GM18508 (cell line): Measurements from ENCODE around the gene MAST4.

Experiments used
- ATAC-seq: cut with Tn5 transposase; IDR thresholded peaks from one replicate; pipeline ENCODE4 v1.9.1; 2021; ENCODE audit warnings: moderate number of reproducible peaks; ENCODE audit not compliant: insufficient read depth, unreplicated experiment

The MAST4 gene

GRCh38 chr5:66931651-66932050 is 335.5 kb downstream of the MAST4 start:
- no peak for ATAC-seq

- no peak for ATAC-seq
These were observed 336.3 kb downstream of the MAST4 start for GRCh38 chr5:66932457-66932856.

GRCh38 chr5:66933066-66933465 is 336.9 kb downstream of the MAST4 start:
- ATAC-seq: no peak

- no peak for ATAC-seq
These were observed 342.9 kb downstream of the MAST4 start for GRCh38 chr5:66939094-66939493.

GRCh38 chr5:66945389-66946349 is 349.5 kb downstream of the MAST4 start:
- ATAC-seq: peak; percentile 94

GRCh38 chr5:66947458-66947857 is 351.3 kb downstream of the MAST4 start:
- ATAC-seq: no peak

GRCh38 chr5:66949066-66949465 is 352.9 kb downstream of the MAST4 start:
- no peak for ATAC-seq

GRCh38 chr5:66952153-66952552 is 356.0 kb downstream of the MAST4 start:
- no peak for ATAC-seq

- ATAC-seq: no peak
These were observed 360.2 kb downstream of the MAST4 start for GRCh38 chr5:66956439-66956838.

- ATAC-seq: no peak
These were observed 362.2 kb downstream of the MAST4 start for GRCh38 chr5:66958201-66958979.

GRCh38 chr5:66958980-66959641 is 362.9 kb downstream of the MAST4 start:
- ATAC-seq: no peak

- no peak for ATAC-seq
These were observed 363.5 kb downstream of the MAST4 start for GRCh38 chr5:66959653-66960052.

- no peak for ATAC-seq
These were observed 364.4 kb downstream of the MAST4 start for GRCh38 chr5:66960369-66961137.

GRCh38 chr5:66963559-66963971 is 367.4 kb downstream of the MAST4 start:
- ATAC-seq: no peak

GRCh38 chr5:66966439-66966838 is 370.2 kb downstream of the MAST4 start:
- ATAC-seq: no peak

- ATAC-seq: no peak
These were observed 370.9 kb downstream of the MAST4 start for GRCh38 chr5:66967102-66967501.

GRCh38 chr5:66967826-66968262 is 371.7 kb downstream of the MAST4 start:
- no peak for ATAC-seq

GRCh38 chr5:66969484-66969883 is 373.3 kb downstream of the MAST4 start:
- ATAC-seq: no peak

GRCh38 chr5:66969963-66970362 is 373.8 kb downstream of the MAST4 start:
- no peak for ATAC-seq

GRCh38 chr5:66972004-66972403 is 375.8 kb downstream of the MAST4 start:
- no peak for ATAC-seq
